Measurements from ENCODE around the gene CFAP54. TPM values are rescaled to one million over a fixed set of nuclear protein-coding genes. Genes with fewer than 3 reads are reported as not detected.

The CFAP54 gene
- polyA plus RNA-seq, 1 of the 3 experiments (the other 2 are of a cell fraction): 0.87 TPM

DNA sequence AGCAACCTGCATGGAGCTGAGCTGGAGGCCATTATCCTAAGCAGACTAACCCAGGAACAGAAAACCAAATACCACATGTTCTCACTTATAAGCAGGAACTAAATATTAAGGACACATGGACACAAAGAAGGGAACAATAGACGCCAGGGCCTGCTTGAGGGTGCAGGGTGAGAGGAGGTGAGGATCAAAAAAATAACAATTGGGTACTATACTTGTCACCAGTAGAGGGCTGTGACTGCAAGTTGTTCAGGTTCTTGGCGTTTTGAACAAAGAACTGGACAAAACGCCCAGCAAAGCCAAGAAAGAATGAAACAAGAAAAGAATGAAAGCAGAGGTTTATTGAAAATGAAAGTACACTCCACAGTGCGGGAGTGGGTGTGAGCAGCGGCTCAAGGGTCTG, 209.1 kb downstream of the CFAP54 start:
- Histone ChIP-seq H3K9me3 (no peaks in the 10 kb centered on the region), H3K4me1 (ENCODE audit: control insufficient read depth in 1 of 2, insufficient read depth in 2 of 2, low read depth in 1 of 2, low read length in 1 of 2) (no peaks in the 10 kb centered on the region), H4K20me1 (ENCODE audit: insufficient read depth) (no peaks in the 10 kb centered on the region), H3F3A (replicated peaks; ENCODE audit: insufficient read depth) (no peaks in the 10 kb centered on the region), H3K27me3 (ENCODE audit: insufficient read depth) (no peaks in the 10 kb centered on the region; the same call in 1 of the 2 replicates), H3K9ac (no peak overlapping the region), H3K4me2 (0 out of 2 replicates have a peak overlapping the region, but pooled peaks have one; percentile 31), H3K4me3 (ENCODE audit: low read depth in 2 of 2, low read length in 1 of 2) (peak overlapping the region in 1 of 2 experiments; percentile 21; a peak in 1 of 4 replicates), H2AFZ (ENCODE audit: low read depth) (no peak overlapping the region), H3K36me3 (replicated peaks in 1 of 2; ENCODE audit: control insufficient read depth in 1 of 2, insufficient read depth in 2 of 2, low read length in 1 of 2) (no peaks in the 10 kb centered on the region), H3K27ac (ENCODE audit: low read depth in 2 of 2, low read length in 1 of 2) (no peak overlapping the region), H3K79me2 (ENCODE audit: insufficient read depth) (no peaks in the 10 kb centered on the region), H3K9me2 (no peaks in the 10 kb centered on the region; the same call in 1 of the 2 replicates)
- ChIA-PET POLR2A (no interaction called here), CTCF (no interaction called here)
- WGBS (ENCODE audit: low lambda C conversion rate): 31% methylated on average over 5 of the region's 5 CpGs
- TF ChIP-seq, protein P1, sequence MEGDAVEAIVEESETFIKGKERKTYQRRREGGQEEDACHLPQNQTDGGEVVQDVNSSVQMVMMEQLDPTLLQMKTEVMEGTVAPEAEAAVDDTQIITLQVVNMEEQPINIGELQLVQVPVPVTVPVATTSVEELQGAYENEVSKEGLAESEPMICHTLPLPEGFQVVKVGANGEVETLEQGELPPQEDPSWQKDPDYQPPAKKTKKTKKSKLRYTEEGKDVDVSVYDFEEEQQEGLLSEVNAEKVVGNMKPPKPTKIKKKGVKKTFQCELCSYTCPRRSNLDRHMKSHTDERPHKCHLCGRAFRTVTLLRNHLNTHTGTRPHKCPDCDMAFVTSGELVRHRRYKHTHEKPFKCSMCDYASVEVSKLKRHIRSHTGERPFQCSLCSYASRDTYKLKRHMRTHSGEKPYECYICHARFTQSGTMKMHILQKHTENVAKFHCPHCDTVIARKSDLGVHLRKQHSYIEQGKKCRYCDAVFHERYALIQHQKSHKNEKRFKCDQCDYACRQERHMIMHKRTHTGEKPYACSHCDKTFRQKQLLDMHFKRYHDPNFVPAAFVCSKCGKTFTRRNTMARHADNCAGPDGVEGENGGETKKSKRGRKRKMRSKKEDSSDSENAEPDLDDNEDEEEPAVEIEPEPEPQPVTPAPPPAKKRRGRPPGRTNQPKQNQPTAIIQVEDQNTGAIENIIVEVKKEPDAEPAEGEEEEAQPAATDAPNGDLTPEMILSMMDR (IDR thresholded peaks at IDR 0.05): peak; percentile 47
- TF ChIP-seq JUND (IDR thresholded peaks at IDR 0.05): no peak
- no peak for DNase-seq

DNA sequence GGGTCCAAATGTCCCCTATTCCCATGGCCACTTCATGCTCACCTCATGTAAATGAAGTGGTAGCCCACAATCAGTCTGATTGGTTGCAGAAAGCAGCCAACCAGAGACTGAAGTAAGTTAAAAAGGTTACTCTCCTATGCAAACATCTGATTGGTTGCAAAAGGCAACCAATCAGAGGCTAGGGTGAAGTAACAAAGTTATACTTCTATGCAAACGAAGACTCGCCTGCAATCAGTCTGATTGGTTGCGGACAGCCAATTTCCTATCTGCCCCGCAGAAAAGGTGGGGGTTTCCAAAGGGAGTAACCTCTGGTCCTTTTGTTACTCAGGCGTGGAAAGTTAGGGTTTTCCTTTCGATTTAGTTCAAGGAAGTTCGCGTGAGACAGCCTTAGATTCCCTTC, 209.6 kb downstream of the CFAP54 start:
- WGBS (ENCODE audit: low lambda C conversion rate): 81% methylated on average over 8 of the region's 8 CpGs

DNA sequence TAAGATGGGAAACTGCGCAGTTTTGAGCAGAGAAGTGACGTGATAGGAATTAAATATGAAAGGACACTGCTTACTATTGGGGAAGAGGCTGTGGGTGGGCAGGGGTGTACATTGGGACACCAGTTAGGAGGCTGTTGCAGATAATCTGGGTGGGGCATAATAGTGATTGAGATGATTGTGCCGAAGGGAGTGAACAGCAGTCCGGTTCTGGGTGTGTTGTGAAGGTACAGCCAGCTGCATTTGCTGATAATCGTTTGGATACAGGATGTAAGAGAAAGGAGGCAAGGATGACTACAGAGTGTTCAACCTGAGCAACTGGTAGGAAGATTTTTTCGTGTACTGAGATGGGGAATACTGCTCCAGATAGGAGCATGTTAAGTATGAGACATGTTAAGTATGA, 212.5 kb downstream of the CFAP54 start:
- Histone ChIP-seq H3K9me3 (no peaks in the 10 kb centered on the region), H3K9me2 (no peaks in the 10 kb centered on the region; the same call in 1 of the 2 replicates), H3F3A (replicated peaks; ENCODE audit: insufficient read depth) (no peaks in the 10 kb centered on the region), H2AFZ (ENCODE audit: low read depth) (no peak overlapping the region), H3K36me3 (replicated peaks in 1 of 2; ENCODE audit: control insufficient read depth in 1 of 2, insufficient read depth in 2 of 2, low read length in 1 of 2) (no peaks in the 10 kb centered on the region), H3K27ac (ENCODE audit: low read depth in 2 of 2, low read length in 1 of 2) (no peak overlapping the region), H3K9ac (no peak overlapping the region), H3K27me3 (ENCODE audit: insufficient read depth) (no peaks in the 10 kb centered on the region; the same call in 1 of the 2 replicates), H4K20me1 (ENCODE audit: insufficient read depth) (no peaks in the 10 kb centered on the region), H3K79me2 (ENCODE audit: insufficient read depth) (no peaks in the 10 kb centered on the region), H3K4me3 (ENCODE audit: low read depth in 2 of 2, low read length in 1 of 2) (no peak overlapping the region), H3K4me1 (ENCODE audit: control insufficient read depth in 1 of 2, insufficient read depth in 2 of 2, low read depth in 1 of 2, low read length in 1 of 2) (no peaks in the 10 kb centered on the region), H3K4me2 (no peak overlapping the region)
- WGBS (ENCODE audit: low lambda C conversion rate): 12% methylated on average over 6 of the region's 6 CpGs
- ChIA-PET CTCF (no interaction called here), POLR2A (no interaction called here)
- DNase-seq: no peak
- TF ChIP-seq SIN3A (IDR thresholded peaks at IDR 0.05; ENCODE audit: borderline replicate concordance, low read depth, low read length) (no peak), YY1 (IDR thresholded peaks at IDR 0.05; ENCODE audit: low read depth) (no peak), EP300 (IDR thresholded peaks at IDR 0.05; ENCODE audit: borderline replicate concordance in 1 of 2, low read depth in 1 of 2, low read length in 1 of 2) (no peak), TCF12 (IDR thresholded peaks at IDR 0.05) (no peak), MEF2A (IDR thresholded peaks at IDR 0.05; ENCODE audit: borderline replicate concordance, low read depth) (no peak), TEAD4 (IDR thresholded peaks at IDR 0.05; ENCODE audit: borderline replicate concordance, insufficient read depth) (no peak), GATA2 (CRISPR knock-in tag; IDR thresholded peaks at IDR 0.05) (no peak), SMC3 (IDR thresholded peaks at IDR 0.05; ENCODE audit: low read depth, low read length) (no peak), RFX5 (IDR thresholded peaks at IDR 0.05; ENCODE audit: low read length) (no peak), NFIC (IDR thresholded peaks at IDR 0.05; ENCODE audit: borderline replicate concordance) (no peak), FOXJ3 (CRISPR knock-in tag; IDR thresholded peaks at IDR 0.05) (no peak), RCOR1 (IDR thresholded peaks at IDR 0.05; ENCODE audit: low read length) (no peak), RAD21 (IDR thresholded peaks at IDR 0.05; ENCODE audit: low read length) (no peak)
- TF ChIP-seq, protein P2, sequence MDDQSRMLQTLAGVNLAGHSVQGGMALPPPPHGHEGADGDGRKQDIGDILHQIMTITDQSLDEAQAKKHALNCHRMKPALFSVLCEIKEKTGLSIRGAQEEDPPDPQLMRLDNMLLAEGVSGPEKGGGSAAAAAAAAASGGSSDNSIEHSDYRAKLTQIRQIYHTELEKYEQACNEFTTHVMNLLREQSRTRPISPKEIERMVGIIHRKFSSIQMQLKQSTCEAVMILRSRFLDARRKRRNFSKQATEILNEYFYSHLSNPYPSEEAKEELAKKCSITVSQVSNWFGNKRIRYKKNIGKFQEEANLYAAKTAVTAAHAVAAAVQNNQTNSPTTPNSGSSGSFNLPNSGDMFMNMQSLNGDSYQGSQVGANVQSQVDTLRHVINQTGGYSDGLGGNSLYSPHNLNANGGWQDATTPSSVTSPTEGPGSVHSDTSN (IDR thresholded peaks at IDR 0.05): no peak
- TF ChIP-seq, protein P3, sequence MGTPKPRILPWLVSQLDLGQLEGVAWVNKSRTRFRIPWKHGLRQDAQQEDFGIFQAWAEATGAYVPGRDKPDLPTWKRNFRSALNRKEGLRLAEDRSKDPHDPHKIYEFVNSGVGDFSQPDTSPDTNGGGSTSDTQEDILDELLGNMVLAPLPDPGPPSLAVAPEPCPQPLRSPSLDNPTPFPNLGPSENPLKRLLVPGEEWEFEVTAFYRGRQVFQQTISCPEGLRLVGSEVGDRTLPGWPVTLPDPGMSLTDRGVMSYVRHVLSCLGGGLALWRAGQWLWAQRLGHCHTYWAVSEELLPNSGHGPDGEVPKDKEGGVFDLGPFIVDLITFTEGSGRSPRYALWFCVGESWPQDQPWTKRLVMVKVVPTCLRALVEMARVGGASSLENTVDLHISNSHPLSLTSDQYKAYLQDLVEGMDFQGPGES (IDR thresholded peaks at IDR 0.05; ENCODE audit: low read depth, low read length): no peak

More for the DNA sequence above, 209.6 kb downstream of the CFAP54 start:
- no peak overlapping the region for H2AFZ ChIP-seq (ENCODE audit: low read depth)
- H3K4me2 ChIP-seq: 0 out of 2 replicates have a peak overlapping the region, but pooled peaks have one; percentile 31
- ChIA-PET CTCF (no interaction called here), POLR2A (no interaction called here)
- H4K20me1 ChIP-seq (ENCODE audit: insufficient read depth): no peaks in the 10 kb centered on the region
- TF ChIP-seq NFIC (IDR thresholded peaks at IDR 0.05; ENCODE audit: borderline replicate concordance) (no peak), FOXM1 (IDR thresholded peaks at IDR 0.05; ENCODE audit: low read depth) (no peak), RXRA (IDR thresholded peaks at IDR 0.05; ENCODE audit: borderline replicate concordance, low read depth) (no peak)
- TF ChIP-seq, protein P4, sequence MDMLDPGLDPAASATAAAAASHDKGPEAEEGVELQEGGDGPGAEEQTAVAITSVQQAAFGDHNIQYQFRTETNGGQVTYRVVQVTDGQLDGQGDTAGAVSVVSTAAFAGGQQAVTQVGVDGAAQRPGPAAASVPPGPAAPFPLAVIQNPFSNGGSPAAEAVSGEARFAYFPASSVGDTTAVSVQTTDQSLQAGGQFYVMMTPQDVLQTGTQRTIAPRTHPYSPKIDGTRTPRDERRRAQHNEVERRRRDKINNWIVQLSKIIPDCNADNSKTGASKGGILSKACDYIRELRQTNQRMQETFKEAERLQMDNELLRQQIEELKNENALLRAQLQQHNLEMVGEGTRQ (IDR thresholded peaks at IDR 0.05; ENCODE audit: borderline replicate concordance, low read depth, low read length): no peak
- H3K9me3 ChIP-seq: no peaks in the 10 kb centered on the region
- no peaks in the 10 kb centered on the region for H3K36me3 ChIP-seq (replicated peaks in 1 of 2; ENCODE audit: control insufficient read depth in 1 of 2, insufficient read depth in 2 of 2, low read length in 1 of 2)
- no peaks in the 10 kb centered on the region for H3K4me1 ChIP-seq (ENCODE audit: control insufficient read depth in 1 of 2, insufficient read depth in 2 of 2, low read depth in 1 of 2, low read length in 1 of 2)
- H3K9ac ChIP-seq: no peak overlapping the region
- no peaks in the 10 kb centered on the region; the same call in 1 of the 2 replicates for H3K9me2 ChIP-seq
- no peaks in the 10 kb centered on the region for H3K79me2 ChIP-seq (ENCODE audit: insufficient read depth)
- DNase-seq: no peak
- H3K27me3 ChIP-seq (ENCODE audit: insufficient read depth): no peaks in the 10 kb centered on the region; the same call in 1 of the 2 replicates
- 0 out of 4 replicates have a peak overlapping the region, but pooled peaks of 1 of the 2 experiments have one; percentile 21 for H3K4me3 ChIP-seq (ENCODE audit: low read depth in 2 of 2, low read length in 1 of 2)
- H3F3A ChIP-seq (replicated peaks; ENCODE audit: insufficient read depth): no peaks in the 10 kb centered on the region
- no peak overlapping the region for H3K27ac ChIP-seq (ENCODE audit: low read depth in 2 of 2, low read length in 1 of 2)
